Measurements from ENCODE around the gene ERC1. TPM values are rescaled to one million over a fixed set of nuclear protein-coding genes. Genes with fewer than 3 reads are reported as not detected.

The ERC1 gene
- total RNA-seq, 4 donors from 2014 or later, result 28.9 to 106 (median 43.6) TPM

GRCh38 chr12:1356285-1356684 lies 365.3 kb downstream of the ERC1 start:
- H3K27ac ChIP-seq, result no peak overlapping the region
- no peaks in the 10 kb centered on the region for H3K27me3 ChIP-seq
- intact Hi-C loops (cut with DNase I; ENCODE audit: low total_unique reads), result no loop called here
- TF ChIP-seq POLR2A (IDR thresholded peaks at IDR 0.05), result no peak
- no peaks in the 10 kb centered on the region for H3K9me3 ChIP-seq
- H3K4me1 ChIP-seq, result peaks cover 0 to 4% of the 10 kb centered on the region in 2 donors
- H3K36me3 ChIP-seq, result no peaks in the 10 kb centered on the region
- DNase-seq, result no peak
- H3K4me3 ChIP-seq, result no peak overlapping the region

GRCh38 chr12:1357171-1357570 lies 366.1 kb downstream of the ERC1 start:
- H3K4me1 ChIP-seq, result peaks cover 0 to 4% of the 10 kb centered on the region in 2 donors
- intact Hi-C loops (cut with DNase I; ENCODE audit: low total_unique reads), result no loop called here
- H3K27me3 ChIP-seq, result no peaks in the 10 kb centered on the region
- no peak for TF ChIP-seq CTCF (IDR thresholded peaks at IDR 0.05)
- TF ChIP-seq POLR2A (IDR thresholded peaks at IDR 0.05), result no peak
- no peaks in the 10 kb centered on the region for H3K9me3 ChIP-seq
- no peak overlapping the region for H3K27ac ChIP-seq
- H3K4me3 ChIP-seq, result no peak overlapping the region
- no peaks in the 10 kb centered on the region for H3K36me3 ChIP-seq
- DNase-seq, result no peak

- Histone ChIP-seq H3K27me3 (no peaks in the 10 kb centered on the region), H3K4me3 (no peak overlapping the region), H3K9me3 (no peaks in the 10 kb centered on the region), H3K36me3 (no peaks in the 10 kb centered on the region), H3K27ac (no peak overlapping the region), H3K4me1 (peaks cover 0 to 4% of the 10 kb centered on the region in 2 donors)
- DNase-seq, result no peak
- TF ChIP-seq CTCF (IDR thresholded peaks at IDR 0.05), result no peak
- no peak for TF ChIP-seq POLR2A (IDR thresholded peaks at IDR 0.05)
- intact Hi-C loops (cut with DNase I; ENCODE audit: low total_unique reads), result no loop called here
Observed at GRCh38 chr12:1357711-1358110, 366.7 kb downstream of the ERC1 start.

GRCh38 chr12:1360441-1361210 lies 369.6 kb downstream of the ERC1 start:
- intact Hi-C loops (cut with DNase I; ENCODE audit: low total_unique reads), result no loop called here
- H3K4me1 ChIP-seq, result peaks cover 0 to 4% of the 10 kb centered on the region in 2 donors
- no peaks in the 10 kb centered on the region for H3K9me3 ChIP-seq
- H3K27ac ChIP-seq, result no peak overlapping the region
- H3K36me3 ChIP-seq, result no peaks in the 10 kb centered on the region
- no peak for DNase-seq
- no peaks in the 10 kb centered on the region for H3K27me3 ChIP-seq
- no peak overlapping the region for H3K4me3 ChIP-seq
- TF ChIP-seq CTCF (IDR thresholded peaks at IDR 0.05), result no peak

- Histone ChIP-seq H3K4me3 (no peak overlapping the region), H3K27me3 (no peaks in the 10 kb centered on the region), H3K9me3 (no peaks in the 10 kb centered on the region), H3K27ac (no peak overlapping the region), H3K36me3 (no peaks in the 10 kb centered on the region), H3K4me1 (peaks cover 0 to 1% of the 10 kb centered on the region in 2 donors)
- intact Hi-C loops (cut with DNase I; ENCODE audit: low total_unique reads), result no loop called here
- TF ChIP-seq CTCF (IDR thresholded peaks at IDR 0.05) (no peak), POLR2A (IDR thresholded peaks at IDR 0.05) (no peak)
- DNase-seq, result no peak
Observed at GRCh38 chr12:1362143-1362662, 371.2 kb downstream of the ERC1 start.

Data from uterus (tissue), 4 donors.